RWPE2 (cell line): Measurements from ENCODE around the gene PPP1R8.

Source experiments
- ATAC-seq: fragments of 200-7000 bp; cut with Tn5 transposase; 3 replicates; pipeline ENCODE4 v1.9.1; 2021; ENCODE audit warnings: low read depth
- DNase-seq: peaks from one replicate; pipeline ENCODE4 v3.0.0-alpha.2; 2020; ENCODE audit warnings: low spot score
- H3K27ac ChIP-seq: fragments of 450-650 bp; 2 replicates; pipeline ENCODE4 v1.5.1; 2017; ENCODE audit warnings: mild to moderate bottlenecking; ENCODE audit not compliant: poor library complexity, severe bottlenecking
- H3K27me3 ChIP-seq: fragments of 250-450 bp; sonication (Bioruptor Pico); 2 replicates; pipeline ENCODE4 v1.5.1; 2021; ENCODE audit warnings: mild to moderate bottlenecking, moderate library complexity; ENCODE audit not compliant: insufficient read depth, poor library complexity, severe bottlenecking
- H3K36me3 ChIP-seq: fragments of 250-450 bp; sonication (Bioruptor Pico); 2 replicates; pipeline ENCODE4 v1.5.1; 2020; ENCODE audit warnings: low read depth, mild to moderate bottlenecking, moderate library complexity
- H3K4me1 ChIP-seq: fragments of 250-450 bp; sonication (Bioruptor Pico); 2 replicates; pipeline ENCODE4 v1.5.1; 2021; ENCODE audit warnings: mild to moderate bottlenecking, moderate library complexity; ENCODE audit not compliant: insufficient read depth, poor library complexity, severe bottlenecking
- H3K4me3 ChIP-seq: fragments of 250-450 bp; sonication (Bioruptor Pico); 2 replicates; pipeline ENCODE4 v1.5.1; 2021; ENCODE audit warnings: mild to moderate bottlenecking, moderate library complexity; ENCODE audit not compliant: severe bottlenecking
- H3K9me3 ChIP-seq: fragments of 250-450 bp; sonication (Bioruptor Pico); 2 replicates; pipeline ENCODE4 v1.5.1; 2021; ENCODE audit warnings: mild to moderate bottlenecking, moderate library complexity; ENCODE audit not compliant: severe bottlenecking
- CTCF ChIP-seq: fragments of 450-650 bp; IDR thresholded peaks from one replicate; pipeline ENCODE4 v1.5.1; 2017; ENCODE audit warnings: mild to moderate bottlenecking, moderate library complexity; ENCODE audit not compliant: poor library complexity, severe bottlenecking

The PPP1R8 gene

GRCh38 chr1:27885114-27885528, 54.5 kb downstream of the PPP1R8 start:
- no peak for ATAC-seq
- H3K9me3 ChIP-seq, result no peaks in the 10 kb centered on the region
- TF ChIP-seq CTCF, result no peak

GRCh38 chr1:27885621-27886352, 55.2 kb downstream of the PPP1R8 start:
- no peak overlapping the region for H3K4me3 ChIP-seq
- H3K36me3 ChIP-seq, result peaks cover 5% of the 10 kb centered on the region
- H3K4me1 ChIP-seq, result no peaks in the 10 kb centered on the region
- DNase-seq (no peak), ATAC-seq (no peak)
- H3K27ac ChIP-seq, result no peak overlapping the region
- TF ChIP-seq CTCF, result no peak
- H3K27me3 ChIP-seq, result no peaks in the 10 kb centered on the region
- no peaks in the 10 kb centered on the region for H3K9me3 ChIP-seq

More at GRCh38 chr1:27885114-27885528, 54.5 kb downstream of the PPP1R8 start:
- H3K4me1 ChIP-seq, result no peaks in the 10 kb centered on the region
- 0 out of 2 replicates have a peak, but pooled peaks cover 4% of the 10 kb centered on the region for H3K36me3 ChIP-seq
- H3K27me3 ChIP-seq, result no peaks in the 10 kb centered on the region
- no peak overlapping the region for H3K27ac ChIP-seq
- no peak for DNase-seq
- no peak overlapping the region for H3K4me3 ChIP-seq

GRCh38 chr1:27886353-27886679, 55.7 kb downstream of the PPP1R8 start:
- H3K4me1 ChIP-seq, result no peaks in the 10 kb centered on the region

GRCh38 chr1:27886744-27887143, 56.2 kb downstream of the PPP1R8 start:
- DNase-seq (no peak), ATAC-seq (no peak)
- no peak overlapping the region for H3K4me3 ChIP-seq
- no peaks in the 10 kb centered on the region for H3K4me1 ChIP-seq
- no peaks in the 10 kb centered on the region for H3K9me3 ChIP-seq
- no peaks in the 10 kb centered on the region for H3K27me3 ChIP-seq
- no peak for TF ChIP-seq CTCF
- H3K36me3 ChIP-seq, result peaks cover 15% of the 10 kb centered on the region
- no peak overlapping the region for H3K27ac ChIP-seq

More at GRCh38 chr1:27886353-27886679, 55.7 kb downstream of the PPP1R8 start:
- Histone ChIP-seq H3K4me3 (no peak overlapping the region), H3K27ac (no peak overlapping the region), H3K27me3 (no peaks in the 10 kb centered on the region), H3K9me3 (no peaks in the 10 kb centered on the region), H3K36me3 (peaks cover 11% of the 10 kb centered on the region)
- no peak for TF ChIP-seq CTCF
- DNase-seq (no peak), ATAC-seq (no peak)
